Uterus (tissue), 2 donors: Measurements from ENCODE around the gene BEST1.

Experiments
- CTCF ChIP-seq, 4 experiments: fragments of 200-600 bp in 2 of 4; fragments of 450-650 bp in 2 of 4; sonication (generic) in 2 of 4; IDR thresholded peaks; one replicate each; pipeline ENCODE4 v1.5.1; 2016 to 2019; ENCODE audit warnings: antibody characterized with exemption in 4 of 4, mild to moderate bottlenecking in 2 of 4, moderate library complexity in 1 of 4
- POLR2A ChIP-seq, 2 donors: fragments of 450-650 bp; IDR thresholded peaks; one replicate each; pipeline ENCODE4 v1.6.1; 2016; ENCODE audit warnings: antibody characterized with exemption in 2 of 2, mild to moderate bottlenecking in 1 of 2, moderate library complexity in 1 of 2

DNA sequence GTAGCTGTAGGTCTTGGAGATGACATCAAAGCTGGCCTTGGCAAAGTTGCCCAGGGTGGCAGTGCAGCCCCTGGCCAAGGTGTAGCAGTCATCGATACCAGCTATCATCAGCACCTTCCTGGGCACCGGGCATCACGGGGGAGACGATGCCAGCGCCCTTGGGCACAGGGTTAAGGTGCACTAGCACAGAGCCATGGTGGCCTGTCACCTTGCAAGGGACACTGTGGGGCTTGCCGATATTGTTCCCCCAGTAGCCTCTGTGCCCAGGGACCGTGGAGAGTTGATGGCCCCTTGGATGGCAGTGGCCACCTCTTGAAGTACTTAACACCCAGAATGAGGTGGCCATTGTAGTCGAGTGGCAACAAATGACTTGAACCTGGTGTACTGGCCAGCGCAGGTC, 61.7 kb downstream of the BEST1 start:
- no peak for TF ChIP-seq CTCF (IDR thresholded peaks at IDR 0.05)
- no peak for TF ChIP-seq POLR2A (IDR thresholded peaks at IDR 0.05)
